Gastrocnemius medialis (tissue), 4 donors: Measurements from ENCODE around the gene PERCC1.

ENCODE experiments used
- POLR2A ChIP-seq, 2 donors: fragments of 450-650 bp; IDR thresholded peaks; one replicate each; pipeline ENCODE4 v1.6.1; 2017; ENCODE audit warnings: antibody characterized with exemption in 2 of 2, mild to moderate bottlenecking in 2 of 2, moderate library complexity in 2 of 2
- TF ChIP-seq, protein P1 (sequence below), 5 experiments: fragments of 450-650 bp in 3 of 5; fragments of 200-600 bp in 2 of 5; sonication (generic) in 2 of 5; IDR thresholded peaks in 4 of 5; conservative IDR thresholded peaks in 1 of 5; 1 replicate in 4 of 5; 2 replicates in 1 of 5; pipeline ENCODE4 v1.5.1; 2016 to 2019; ENCODE audit warnings: antibody characterized with exemption in 5 of 5, mild to moderate bottlenecking in 3 of 5, moderate library complexity in 3 of 5

DNA sequence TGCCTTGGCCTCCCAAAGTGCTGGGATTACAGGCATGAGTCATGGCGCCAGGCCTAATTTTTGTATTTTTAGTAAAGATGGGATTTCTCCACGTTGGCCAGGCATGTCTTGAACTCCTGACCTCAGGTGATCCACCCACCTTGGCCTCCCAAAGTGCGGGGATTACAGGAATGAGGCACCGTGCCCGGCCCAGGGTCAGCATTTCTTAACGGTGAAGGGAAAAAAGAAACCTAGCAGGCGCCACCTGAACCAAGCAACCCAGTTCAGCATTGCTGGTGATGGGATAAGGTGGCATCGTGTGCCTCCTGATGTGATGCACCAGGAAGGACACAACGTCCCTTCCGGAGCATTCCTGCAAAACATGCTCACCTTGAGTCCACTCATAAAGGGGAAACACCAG, 46.2 kb downstream of the PERCC1 start:
- TF ChIP-seq, protein P1, sequence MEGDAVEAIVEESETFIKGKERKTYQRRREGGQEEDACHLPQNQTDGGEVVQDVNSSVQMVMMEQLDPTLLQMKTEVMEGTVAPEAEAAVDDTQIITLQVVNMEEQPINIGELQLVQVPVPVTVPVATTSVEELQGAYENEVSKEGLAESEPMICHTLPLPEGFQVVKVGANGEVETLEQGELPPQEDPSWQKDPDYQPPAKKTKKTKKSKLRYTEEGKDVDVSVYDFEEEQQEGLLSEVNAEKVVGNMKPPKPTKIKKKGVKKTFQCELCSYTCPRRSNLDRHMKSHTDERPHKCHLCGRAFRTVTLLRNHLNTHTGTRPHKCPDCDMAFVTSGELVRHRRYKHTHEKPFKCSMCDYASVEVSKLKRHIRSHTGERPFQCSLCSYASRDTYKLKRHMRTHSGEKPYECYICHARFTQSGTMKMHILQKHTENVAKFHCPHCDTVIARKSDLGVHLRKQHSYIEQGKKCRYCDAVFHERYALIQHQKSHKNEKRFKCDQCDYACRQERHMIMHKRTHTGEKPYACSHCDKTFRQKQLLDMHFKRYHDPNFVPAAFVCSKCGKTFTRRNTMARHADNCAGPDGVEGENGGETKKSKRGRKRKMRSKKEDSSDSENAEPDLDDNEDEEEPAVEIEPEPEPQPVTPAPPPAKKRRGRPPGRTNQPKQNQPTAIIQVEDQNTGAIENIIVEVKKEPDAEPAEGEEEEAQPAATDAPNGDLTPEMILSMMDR (IDR thresholded peaks at IDR 0.05 in 4 of 5, conservative IDR thresholded peaks at IDR 0.05 in 1 of 5): no peak
- TF ChIP-seq POLR2A (IDR thresholded peaks at IDR 0.05): no peak
